ENCODE results near the gene HDAC4.
"Not testable (repeated sequence)": the region's sequence is repeated elsewhere in the genome, so short reads cannot be mapped to it uniquely, and the experiment has no call there.

HDAC4 gene

GRCh38 chr2:239178484-239178883 lies 222.3 kb downstream of the HDAC4 start:
- no peak for DNase-seq

DNA sequence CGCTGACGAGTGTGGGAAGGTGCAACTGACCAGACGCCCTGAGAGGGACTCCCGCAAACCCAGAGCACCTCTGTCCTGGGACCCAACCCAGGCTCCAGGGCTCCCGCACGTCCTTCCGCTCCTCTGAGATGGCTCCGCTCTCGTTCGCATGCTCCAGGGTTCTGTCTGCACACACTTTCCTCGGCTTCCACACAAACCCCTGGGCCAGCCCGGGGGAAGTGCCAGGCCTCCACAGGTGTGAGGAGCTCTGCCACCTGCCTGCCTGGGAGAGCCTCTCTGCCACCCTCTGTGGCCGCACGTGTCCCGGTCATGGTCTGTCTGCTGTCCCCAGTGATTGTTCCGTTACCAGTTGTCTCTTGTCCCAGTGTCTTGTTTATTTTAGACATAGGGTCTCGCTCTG lies 222.9 kb downstream of the HDAC4 start:
- no peak for DNase-seq

DNA sequence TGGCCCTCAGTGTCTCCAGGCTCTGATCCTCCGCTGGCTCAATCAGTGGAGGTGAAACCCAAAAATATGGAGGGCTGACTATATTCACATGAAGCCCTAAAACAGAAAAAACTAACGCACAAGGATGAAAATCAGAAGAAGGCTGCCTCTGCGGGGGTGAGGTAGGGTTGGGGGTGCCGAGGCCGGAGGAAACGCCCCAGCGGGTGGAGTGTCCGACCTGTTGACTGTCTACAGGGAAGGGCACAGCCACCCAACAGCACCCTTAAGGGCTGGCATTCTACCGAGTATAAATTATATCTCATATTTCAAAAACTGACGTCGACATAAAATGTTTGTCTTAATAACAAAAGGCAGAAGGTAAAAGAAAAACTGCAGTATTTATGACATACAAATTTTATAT lies 223.5 kb downstream of the HDAC4 start:
- no peak for DNase-seq

DNA sequence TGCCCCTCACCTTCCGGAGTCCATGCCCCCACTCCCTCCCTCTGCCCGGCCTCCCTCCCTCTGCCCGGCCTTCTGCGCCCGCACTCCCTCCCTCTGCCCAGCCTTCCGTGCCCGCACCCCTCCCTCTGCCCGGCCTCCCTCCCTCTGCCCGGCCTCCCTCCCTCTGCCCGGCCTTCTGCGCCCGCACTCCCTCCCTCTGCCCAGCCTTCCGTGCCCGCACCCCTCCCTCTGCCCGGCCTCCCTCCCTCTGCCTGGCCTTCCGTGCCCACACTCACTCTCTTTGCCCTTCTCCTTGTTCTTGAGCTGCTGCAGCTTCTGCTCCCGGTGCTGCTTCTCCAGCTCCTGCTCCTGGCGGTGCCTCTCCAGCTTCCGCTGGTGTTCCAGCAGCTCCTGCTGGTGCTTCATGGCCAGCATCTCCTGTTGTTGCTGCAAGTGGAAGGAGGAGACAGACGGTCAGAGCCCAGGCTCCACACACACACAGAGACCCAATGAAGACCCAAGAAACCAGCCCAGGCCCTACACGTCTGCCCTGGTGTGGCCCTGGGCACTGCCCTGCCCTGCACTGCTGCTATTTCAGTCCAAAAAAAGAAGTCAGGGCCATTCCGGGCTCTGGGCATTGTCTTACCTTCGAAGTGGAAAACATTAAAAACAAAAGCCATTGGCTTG lies 224.5 kb downstream of the HDAC4 start:
- not testable (repeated sequence) for DNase-seq

GRCh38 chr2:239175181-239175580 lies 225.6 kb downstream of the HDAC4 start:
- no peak for DNase-seq

- DNase-seq = no peak
Measured at GRCh38 chr2:239173301-239173700, 227.5 kb downstream of the HDAC4 start.

DNA sequence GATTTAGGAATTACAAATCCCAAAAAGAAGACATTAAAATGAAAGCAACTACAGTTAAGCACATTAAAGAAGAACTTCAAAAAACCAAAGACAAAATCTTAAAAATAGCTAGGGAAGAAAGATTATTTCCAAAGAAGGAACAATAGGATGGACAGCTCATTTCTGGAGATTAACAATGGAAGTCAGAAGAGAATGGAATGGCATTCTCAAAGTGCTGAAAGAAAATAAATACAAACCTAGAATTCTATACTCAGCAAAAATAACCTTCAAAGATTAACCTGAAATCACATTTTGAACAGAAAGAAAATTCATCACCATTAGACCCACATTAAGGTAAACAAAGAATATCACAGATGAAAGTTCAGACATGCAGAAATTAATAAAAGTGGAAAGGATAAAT lies 229.2 kb downstream of the HDAC4 start:
- DNase-seq = no peak

DNA sequence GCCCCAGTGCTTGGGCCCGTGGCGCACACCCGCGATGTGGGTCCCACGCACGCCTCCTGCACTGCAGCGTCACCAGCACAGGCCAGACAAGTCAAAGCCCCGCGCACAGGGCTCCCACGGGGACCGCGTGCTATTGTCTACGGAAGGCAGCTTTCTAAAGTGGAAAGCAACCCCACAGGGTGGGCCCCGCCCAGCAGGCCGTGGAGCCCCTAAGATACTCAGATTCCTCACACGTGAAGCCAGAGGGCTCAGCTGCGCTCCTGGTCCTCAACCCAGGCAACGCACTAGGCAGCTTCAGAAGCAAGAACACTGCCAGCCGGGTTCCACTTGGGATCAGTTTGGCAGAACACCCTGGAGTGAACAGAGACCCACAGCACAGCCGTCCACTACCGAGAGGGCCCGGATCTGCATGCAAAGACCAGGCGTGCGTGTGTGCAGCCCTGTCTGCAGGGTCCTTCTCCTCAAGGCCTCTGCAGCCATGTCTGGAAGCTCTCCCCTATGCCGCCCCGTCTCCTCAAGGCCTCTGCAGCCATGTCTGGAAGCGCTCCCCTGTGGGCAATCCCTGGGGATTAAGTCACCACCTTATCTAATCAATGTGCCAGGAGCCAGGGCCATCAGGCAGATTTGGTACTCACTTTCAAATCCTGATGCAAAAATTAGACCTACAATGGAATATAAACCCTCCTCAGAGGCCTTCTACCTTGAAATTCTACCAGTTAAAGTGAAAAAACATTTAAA lies 231.3 kb downstream of the HDAC4 start:
- DNase-seq = no peak

GRCh38 chr2:239168575-239168974 lies 232.2 kb downstream of the HDAC4 start:
- no peak for DNase-seq

DNA sequence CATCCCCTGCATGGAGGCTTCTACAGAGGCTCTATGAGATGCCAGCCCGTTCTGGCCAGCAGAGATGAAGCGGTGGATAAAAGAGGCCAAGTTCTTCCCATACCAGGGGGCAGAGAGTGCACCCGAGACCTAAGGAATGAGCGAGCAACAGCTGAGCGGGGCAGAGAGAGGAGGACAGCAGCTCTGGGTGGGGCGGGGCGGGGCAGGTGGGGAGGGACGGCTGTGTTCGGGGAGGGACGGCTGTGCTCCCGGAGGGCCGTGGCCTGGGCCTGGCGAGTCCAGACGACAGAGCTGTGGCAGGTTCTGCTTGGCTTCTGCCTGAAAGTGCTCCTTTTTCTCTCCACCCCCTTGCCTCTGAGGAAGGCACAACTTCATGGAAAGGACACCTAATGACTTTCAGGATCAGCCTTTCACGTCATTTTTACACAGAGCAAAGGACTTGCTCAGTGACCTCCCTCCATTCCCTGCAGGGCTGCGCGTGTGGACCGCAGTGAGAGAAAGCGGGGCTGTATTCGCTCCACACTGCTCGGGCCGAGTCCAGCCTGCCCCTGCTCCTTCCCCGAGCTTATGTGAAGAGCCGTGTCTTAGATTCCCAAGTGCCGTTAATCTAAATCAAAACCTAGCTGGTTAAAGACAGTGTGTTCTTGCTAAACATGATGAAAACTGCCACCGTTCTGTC lies 232.9 kb downstream of the HDAC4 start:
- DNase-seq = no peak

DNA sequence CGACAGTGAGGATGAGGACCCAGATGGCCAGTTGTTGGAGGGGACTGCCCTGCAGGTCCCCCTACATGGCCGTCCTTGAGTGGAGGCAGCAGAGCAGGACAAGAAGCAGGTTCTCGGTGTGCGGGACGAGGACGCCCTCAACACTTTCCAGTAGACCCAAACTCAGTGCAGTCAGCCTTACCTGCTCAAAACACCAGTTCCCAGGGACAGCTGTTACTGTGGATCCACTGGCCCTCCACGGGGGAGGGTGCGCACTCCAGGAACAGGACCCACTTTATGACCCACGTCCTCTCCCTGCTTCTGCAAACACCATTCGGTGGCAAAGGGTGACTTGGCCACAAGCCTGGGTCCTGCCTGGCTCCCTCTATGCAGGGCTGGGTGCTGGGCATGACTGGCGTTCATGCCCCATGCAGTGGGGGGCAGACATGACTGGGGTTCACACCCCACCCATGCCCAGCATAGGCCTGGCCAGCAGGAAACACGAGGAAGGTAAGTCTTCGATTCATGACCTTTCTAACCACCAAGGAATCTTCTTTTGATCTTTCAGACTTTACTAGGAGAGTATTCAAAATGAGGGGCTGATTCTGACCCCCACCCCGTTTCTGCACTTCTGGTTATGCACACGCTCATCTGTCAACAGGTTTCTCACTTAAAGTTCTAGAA lies 233.7 kb downstream of the HDAC4 start:
- no peak for DNase-seq

- DNase-seq = no peak
Measured at GRCh38 chr2:239166201-239166834, 234.5 kb downstream of the HDAC4 start.

DNA sequence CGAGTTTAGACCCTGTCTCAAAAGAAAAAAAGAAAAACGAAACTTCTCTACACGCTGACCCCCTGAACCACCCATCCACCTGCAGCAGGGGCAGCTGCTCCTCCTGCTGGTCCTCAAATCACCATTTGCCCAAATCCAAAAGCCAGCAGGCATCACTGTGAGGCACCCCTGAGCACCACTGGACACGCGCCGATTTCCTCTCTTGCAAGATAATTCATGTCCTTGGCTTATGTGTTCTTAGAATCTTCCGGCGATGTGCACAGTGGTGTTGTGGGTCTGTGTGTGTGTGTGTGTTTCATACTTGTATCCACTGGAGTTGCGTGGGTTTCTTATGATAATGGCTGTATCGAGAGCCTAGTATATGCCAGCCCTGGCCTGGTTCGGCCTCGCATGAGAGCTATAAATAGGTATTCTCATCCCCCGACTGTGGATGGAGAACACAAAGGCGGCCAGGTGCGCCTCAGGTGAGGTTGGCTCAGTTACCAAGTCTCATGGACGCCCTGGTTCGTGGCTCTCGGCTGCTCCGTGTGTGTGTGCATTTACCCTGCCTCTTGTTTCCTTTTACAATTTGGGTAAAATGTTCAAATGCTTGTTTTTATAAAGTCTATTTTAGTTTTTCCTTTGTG lies 235.5 kb downstream of the HDAC4 start:
- DNase-seq = no peak

- DNase-seq = no peak
Measured at GRCh38 chr2:239164335-239164871, 236.4 kb downstream of the HDAC4 start.

DNA sequence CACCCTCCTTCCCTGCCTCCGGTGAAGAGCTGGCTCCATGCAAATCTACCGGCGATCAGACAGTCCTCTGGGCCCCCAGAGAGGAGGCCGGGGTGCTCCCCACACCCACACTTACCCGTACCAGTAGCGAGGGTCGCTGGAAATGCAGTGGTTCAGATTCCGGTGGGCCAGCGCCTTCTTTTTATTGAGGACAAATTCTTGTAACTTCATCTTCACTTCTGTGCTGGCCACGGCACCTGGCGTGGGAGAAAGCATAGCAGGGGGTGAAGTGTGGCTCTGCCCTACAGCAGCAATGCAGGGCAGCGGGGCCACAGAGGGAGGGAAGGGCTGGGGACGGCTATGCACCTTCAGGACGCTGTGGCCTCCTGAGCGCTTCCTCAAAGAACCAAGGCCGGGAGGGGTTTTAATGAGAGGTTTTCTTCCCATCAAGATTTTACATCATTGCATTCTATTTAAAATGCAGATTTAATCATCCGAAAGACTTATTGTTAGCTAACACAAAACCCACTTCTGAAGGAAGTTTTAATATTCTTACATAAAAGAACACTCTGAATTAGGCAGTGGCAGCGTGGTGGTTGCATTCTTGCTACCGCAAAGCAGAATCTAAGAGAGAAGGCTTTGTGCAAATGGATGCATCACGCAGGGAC lies 237.0 kb downstream of the HDAC4 start:
- no peak for DNase-seq

DNA sequence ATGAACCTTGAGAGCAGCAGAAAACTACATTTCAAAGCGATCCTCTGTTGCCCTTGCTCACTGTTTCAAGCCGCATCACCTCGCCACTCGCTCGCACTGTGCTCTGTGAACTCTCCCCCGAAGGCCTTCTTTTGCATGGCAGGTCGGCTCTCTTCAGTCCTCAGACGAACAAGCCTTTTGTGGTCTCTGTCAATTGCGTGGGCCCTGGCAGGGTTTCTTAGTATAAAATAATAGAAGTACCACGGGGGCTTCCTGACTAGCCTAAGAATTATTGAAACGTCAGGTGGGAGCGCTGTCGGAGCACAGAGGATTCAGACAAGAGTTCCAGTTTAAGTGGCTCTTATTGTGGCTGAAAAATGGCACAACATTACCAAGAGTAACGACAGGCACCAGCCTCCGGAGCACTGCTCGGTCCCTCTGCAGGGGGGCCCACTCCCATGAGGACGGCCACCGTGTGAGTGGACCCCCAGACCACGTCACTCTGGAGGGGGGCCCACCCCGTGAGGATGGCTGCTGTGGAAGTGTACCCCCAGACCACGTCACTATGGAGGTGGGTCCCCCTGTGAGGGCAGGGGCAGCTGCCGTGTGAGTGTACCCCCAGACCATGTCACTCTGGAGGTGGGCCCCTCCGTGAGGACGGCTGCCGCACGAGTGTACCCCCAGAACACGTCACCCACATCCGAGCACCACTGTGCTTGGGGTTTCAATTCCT lies 237.7 kb downstream of the HDAC4 start:
- DNase-seq = no peak

DNA sequence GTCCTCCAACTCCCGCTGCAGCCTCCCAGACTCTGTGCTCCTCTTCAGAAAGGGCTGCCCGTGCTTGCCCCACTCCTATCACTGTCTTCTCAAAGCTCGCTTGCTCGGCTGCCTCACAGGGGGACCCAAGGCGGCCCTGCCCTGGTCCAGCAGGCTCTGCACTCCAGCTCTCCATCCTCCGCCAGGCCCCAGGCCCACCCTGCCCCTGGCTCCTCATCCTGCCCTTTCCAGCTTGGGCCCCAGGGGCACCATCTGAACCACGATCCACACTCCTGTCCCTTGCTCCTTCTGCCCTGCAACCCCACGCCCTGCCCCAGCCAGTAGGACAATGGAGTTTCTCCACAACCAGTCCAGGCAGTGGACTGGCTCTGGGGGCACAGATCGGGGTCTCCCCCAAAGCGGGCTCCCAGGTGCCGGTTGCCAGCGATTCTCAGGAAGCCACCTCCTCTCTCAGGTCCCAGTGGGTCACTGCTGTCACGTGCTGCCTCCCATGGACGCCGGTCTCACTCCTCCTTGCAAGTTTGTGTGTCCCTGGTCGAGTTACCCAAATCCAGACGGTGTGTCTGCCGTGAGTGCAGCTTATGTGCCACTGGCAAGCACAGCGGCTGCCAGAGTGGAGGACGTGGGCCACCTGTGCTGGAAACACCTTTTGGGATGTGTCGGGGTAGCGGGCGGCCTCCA lies 238.5 kb downstream of the HDAC4 start:
- DNase-seq = no peak

DNA sequence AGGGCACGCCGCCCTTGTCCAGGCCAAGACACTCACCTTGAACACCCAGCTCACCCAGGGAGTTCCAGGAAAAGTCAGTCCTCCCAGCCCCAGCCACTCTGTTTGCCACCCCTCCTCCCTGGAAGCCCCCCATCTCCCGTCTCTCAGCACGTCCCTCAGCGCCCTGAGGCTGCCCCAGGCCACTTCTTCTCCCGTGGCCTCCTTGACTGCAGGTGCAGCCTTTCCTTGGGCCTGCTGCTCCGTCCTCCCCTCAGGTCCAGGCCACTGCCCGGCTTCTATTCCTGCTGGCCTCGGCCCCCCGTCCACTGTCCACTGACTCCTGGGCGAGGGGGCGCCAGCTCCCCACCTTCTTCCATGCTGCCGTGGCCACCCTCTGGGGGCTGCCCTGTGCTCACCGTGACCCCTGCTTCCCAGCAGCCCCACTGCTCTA lies 239.1 kb downstream of the HDAC4 start:
- no peak for DNase-seq

DNA sequence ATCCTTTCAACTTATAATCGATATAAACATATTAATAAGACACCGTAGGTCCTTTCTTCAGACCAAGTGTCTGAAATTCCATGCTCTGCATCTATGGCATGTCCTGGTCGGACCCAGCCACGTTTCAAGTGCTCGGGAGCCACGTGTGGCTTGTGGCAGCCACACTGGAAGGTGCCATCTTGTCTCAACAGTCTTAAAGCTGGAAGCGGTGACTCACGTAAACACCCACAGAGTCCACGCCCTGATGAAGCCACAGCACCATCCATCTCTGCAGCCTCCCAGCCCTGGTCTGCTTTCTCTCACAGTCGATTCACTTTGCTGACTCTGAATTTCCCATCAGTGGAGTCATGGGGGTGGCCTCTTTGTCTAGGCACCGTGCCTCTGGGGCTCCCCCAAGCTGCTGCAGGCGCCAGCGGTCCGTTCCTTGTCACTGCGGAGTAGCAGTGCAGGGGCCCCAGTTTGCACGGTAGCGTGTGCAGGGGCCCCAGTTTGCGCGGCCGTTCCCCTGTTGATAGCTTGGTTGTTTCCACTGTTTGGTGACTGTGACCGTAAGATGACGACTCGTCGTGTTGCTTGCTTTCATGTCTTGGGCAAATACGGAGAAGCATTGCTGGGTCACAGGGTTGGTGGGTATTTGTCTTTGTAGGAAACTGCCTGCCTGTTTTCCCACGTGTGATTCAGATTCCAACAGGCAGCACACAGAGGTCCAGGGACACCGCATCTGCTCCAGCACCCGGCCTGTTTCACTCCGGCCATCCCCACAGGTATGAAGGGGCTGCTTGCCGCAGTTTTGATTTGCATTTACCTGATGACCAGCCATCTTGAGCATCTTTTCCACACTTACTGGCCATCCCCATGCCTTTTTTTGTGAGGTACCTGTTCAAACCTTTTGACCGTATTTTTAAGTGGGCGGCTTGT lies 240.3 kb downstream of the HDAC4 start:
- DNase-seq = no peak

All from NCI-H510A treated with DMSO at 0.1 percent for 48 hours (cell line).